ENCODE data around the gene RSPO4.

Gene RSPO4

GRCh38 chr20:942611-943010 is 59.5 kb downstream of the RSPO4 start:
- no peak overlapping the region for H2AFZ ChIP-seq

GRCh38 chr20:940926-941325 is 61.2 kb downstream of the RSPO4 start:
- Histone ChIP-seq H2AFZ (no peak overlapping the region), H3K79me2 (no peaks in the 10 kb centered on the region), H3K4me2 (ENCODE audit: low read length) (no peak overlapping the region), H3K9me3 (ENCODE audit: control insufficient read depth, low read length) (no peaks in the 10 kb centered on the region), H3K4me3 (ENCODE audit: low read depth, low read length) (no peak overlapping the region), H3K36me3 (ENCODE audit: control insufficient read depth, insufficient read depth, low read length) (no peaks in the 10 kb centered on the region), H3K9ac (no peak overlapping the region), H3K27me3 (ENCODE audit: control insufficient read depth, insufficient read depth, low read length) (no peaks in the 10 kb centered on the region), H3K4me1 (no peaks in the 10 kb centered on the region), H3K27ac (no peak overlapping the region)
- no peak for TF ChIP-seq CTCF (IDR thresholded peaks at IDR 0.05)

More at GRCh38 chr20:942611-943010, 59.5 kb downstream of the RSPO4 start:
- no peak overlapping the region for H3K4me3 ChIP-seq (ENCODE audit: low read depth, low read length)
- no peak overlapping the region for H3K9ac ChIP-seq
- H3K27ac ChIP-seq = no peak overlapping the region
- H3K4me2 ChIP-seq (ENCODE audit: low read length) = no peak overlapping the region
- no peak for TF ChIP-seq CTCF (IDR thresholded peaks at IDR 0.05)
- no peaks in the 10 kb centered on the region for H3K9me3 ChIP-seq (ENCODE audit: control insufficient read depth, low read length)
- H3K79me2 ChIP-seq = no peaks in the 10 kb centered on the region
- no peaks in the 10 kb centered on the region for H3K27me3 ChIP-seq (ENCODE audit: control insufficient read depth, insufficient read depth, low read length)
- no peaks in the 10 kb centered on the region for H3K36me3 ChIP-seq (ENCODE audit: control insufficient read depth, insufficient read depth, low read length)
- H3K4me1 ChIP-seq = no peaks in the 10 kb centered on the region

GRCh38 chr20:939606-940005 is 62.5 kb downstream of the RSPO4 start:
- no peak overlapping the region for H3K27ac ChIP-seq
- H3K4me2 ChIP-seq (ENCODE audit: low read length) = no peak overlapping the region
- H3K9me3 ChIP-seq (ENCODE audit: control insufficient read depth, low read length) = no peaks in the 10 kb centered on the region
- H3K36me3 ChIP-seq (ENCODE audit: control insufficient read depth, insufficient read depth, low read length) = no peaks in the 10 kb centered on the region
- no peak overlapping the region for H3K9ac ChIP-seq
- no peaks in the 10 kb centered on the region for H3K4me1 ChIP-seq
- H2AFZ ChIP-seq = no peak overlapping the region
- no peak overlapping the region for H3K4me3 ChIP-seq (ENCODE audit: low read depth, low read length)
- TF ChIP-seq CTCF (IDR thresholded peaks at IDR 0.05) = no peak
- H3K79me2 ChIP-seq = no peaks in the 10 kb centered on the region
- no peaks in the 10 kb centered on the region for H3K27me3 ChIP-seq (ENCODE audit: control insufficient read depth, insufficient read depth, low read length)

- Histone ChIP-seq H3K27me3 (ENCODE audit: control insufficient read depth, insufficient read depth, low read length) (no peaks in the 10 kb centered on the region), H3K4me2 (ENCODE audit: low read length) (no peak overlapping the region), H3K4me1 (no peaks in the 10 kb centered on the region), H3K4me3 (ENCODE audit: low read depth, low read length) (no peak overlapping the region), H3K27ac (no peak overlapping the region), H3K79me2 (no peaks in the 10 kb centered on the region), H3K9me3 (ENCODE audit: control insufficient read depth, low read length) (no peaks in the 10 kb centered on the region), H3K9ac (no peak overlapping the region), H3K36me3 (ENCODE audit: control insufficient read depth, insufficient read depth, low read length) (no peaks in the 10 kb centered on the region), H2AFZ (no peak overlapping the region)
- no peak for TF ChIP-seq CTCF (IDR thresholded peaks at IDR 0.05)
These were observed 67.8 kb downstream of the RSPO4 start for GRCh38 chr20:934186-934840.

GRCh38 chr20:933029-933428 is 69.1 kb downstream of the RSPO4 start:
- Histone ChIP-seq H3K36me3 (ENCODE audit: control insufficient read depth, insufficient read depth, low read length) (no peaks in the 10 kb centered on the region), H3K27me3 (ENCODE audit: control insufficient read depth, insufficient read depth, low read length) (no peaks in the 10 kb centered on the region), H3K9ac (no peak overlapping the region), H3K4me2 (ENCODE audit: low read length) (no peak overlapping the region), H3K27ac (no peak overlapping the region), H3K9me3 (ENCODE audit: control insufficient read depth, low read length) (no peaks in the 10 kb centered on the region), H2AFZ (no peak overlapping the region), H3K79me2 (no peaks in the 10 kb centered on the region), H3K4me3 (ENCODE audit: low read depth, low read length) (no peak overlapping the region), H3K4me1 (no peaks in the 10 kb centered on the region)
- TF ChIP-seq CTCF (IDR thresholded peaks at IDR 0.05) = no peak
